ENCODE measurements around the gene WNK4. TPM values are rescaled to one million over a fixed set of nuclear protein-coding genes. Genes with fewer than 3 reads are reported as not detected.
A peak's percentile ranks its signal among the peaks of the same experiment; 100 is the strongest.

Gene WNK4
- total RNA-seq, 4 donors from 2014 or later = 0.40 to 14.7 (median 3.9) TPM

DNA sequence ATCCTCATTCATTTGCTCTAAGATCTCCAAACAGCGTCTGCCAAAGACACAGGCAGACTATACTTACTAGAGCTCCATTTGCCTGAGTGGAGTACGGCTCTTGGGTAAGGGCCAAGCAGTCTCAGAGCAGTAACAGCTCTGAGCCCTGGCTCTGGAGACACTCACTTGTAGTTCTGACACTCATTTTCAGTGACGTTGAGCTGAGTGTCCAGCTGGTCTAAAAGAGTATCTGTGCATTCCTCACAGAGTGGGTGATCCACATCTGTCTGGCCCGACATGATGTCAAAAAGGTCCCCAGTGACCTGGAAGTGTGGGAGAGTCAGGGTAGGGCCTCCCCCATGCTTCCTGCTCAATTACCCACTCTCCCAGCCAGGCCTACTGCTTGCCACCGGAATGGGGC lies 38.0 kb downstream of the WNK4 start:
- no peaks in the 10 kb centered on the region for H3K27me3 ChIP-seq
- no peaks in the 10 kb centered on the region for H3K9me3 ChIP-seq
- H3K27ac ChIP-seq = no peak overlapping the region
- DNase-seq = no peak
- intact Hi-C loops (cut with DNase I) = loop anchor here (10.0 kb wide), 1 partner anchor 104 kb away; no protein-coding TSS in a partner anchor
- WGBS, 2 donors = 85 to 89% methylated on average over 3 to 4 of the region's 5 CpGs
- no peak for TF ChIP-seq POLR2A (IDR thresholded peaks at IDR 0.05)
- TF ChIP-seq CTCF (IDR thresholded peaks at IDR 0.05) = no peak
- H3K4me1 ChIP-seq = peaks cover 8 to 16% (median 11%) of the 10 kb centered on the region in 3 donors
- H3K36me3 ChIP-seq = peaks cover 18 to 94% (median 38%) of the 10 kb centered on the region in 3 donors
- H3K4me3 ChIP-seq = no peak overlapping the region

- H3K4me1 ChIP-seq = peaks cover 16 to 26% (median 19%) of the 10 kb centered on the region in 3 donors
- H3K36me3 ChIP-seq = peaks cover 12 to 78% (median 35%) of the 10 kb centered on the region in 3 donors
- no peak for DNase-seq
- no peaks in the 10 kb centered on the region for H3K9me3 ChIP-seq
- 23 to 33% methylated on average over 2 of the region's 2 CpGs for WGBS, 2 donors
- H3K4me3 ChIP-seq = no peak overlapping the region
- intact Hi-C loops (cut with DNase I) = loop anchor here (10.0 kb wide), 1 partner anchor 105 kb away; no protein-coding TSS in a partner anchor
- TF ChIP-seq POLR2A (IDR thresholded peaks at IDR 0.05) (no peak), CTCF (IDR thresholded peaks at IDR 0.05) (peak; percentile 32 to 59 (median 45))
- no peaks in the 10 kb centered on the region for H3K27me3 ChIP-seq
- H3K27ac ChIP-seq = no peak overlapping the region
These were observed 39.6 kb downstream of the WNK4 start for GRCh38 chr17:42819939-42820535.

GRCh38 chr17:42821176-42821575 lies 40.8 kb downstream of the WNK4 start:
- TF ChIP-seq CTCF (IDR thresholded peaks at IDR 0.05) (no peak), POLR2A (IDR thresholded peaks at IDR 0.05) (no peak)
- Histone ChIP-seq H3K9me3 (no peaks in the 10 kb centered on the region), H3K27ac (no peak overlapping the region), H3K36me3 (peaks cover 10 to 66% (median 35%) of the 10 kb centered on the region in 3 donors), H3K27me3 (no peaks in the 10 kb centered on the region), H3K4me3 (no peak overlapping the region), H3K4me1 (peaks cover 16 to 26% (median 19%) of the 10 kb centered on the region in 3 donors)
- WGBS, 2 donors = 83 to 84% methylated on average over 7 of the region's 7 CpGs
- intact Hi-C loops (cut with DNase I) = no loop called here
- no peak for DNase-seq

DNA sequence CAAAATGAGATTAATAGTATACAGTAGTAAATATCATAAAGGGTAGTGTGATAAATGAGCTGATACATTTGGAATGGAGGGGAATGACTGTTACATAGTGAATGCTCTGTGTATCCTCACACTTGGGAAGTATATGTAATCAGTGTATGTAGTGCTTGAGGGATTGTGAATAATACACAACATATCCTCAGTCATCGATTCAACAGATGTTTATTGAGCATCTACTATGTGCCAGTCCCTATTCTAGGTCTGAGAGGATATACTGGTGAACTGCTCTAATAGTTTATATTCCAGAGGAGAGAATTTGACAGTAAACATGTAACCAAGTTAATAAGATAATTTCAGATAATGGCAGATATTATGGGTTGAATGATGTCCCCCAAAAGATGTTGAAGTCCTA lies 47.1 kb downstream of the WNK4 start:
- Histone ChIP-seq H3K4me3 (no peak overlapping the region), H3K27me3 (no peaks in the 10 kb centered on the region), H3K27ac (no peak overlapping the region), H3K4me1 (peaks cover 16 to 24% (median 20%) of the 10 kb centered on the region in 3 donors), H3K9me3 (no peaks in the 10 kb centered on the region), H3K36me3 (peaks cover 0 to 3% (median 0%) of the 10 kb centered on the region in 3 donors)
- DNase-seq = no peak
- TF ChIP-seq CTCF (IDR thresholded peaks at IDR 0.05) (no peak), POLR2A (IDR thresholded peaks at IDR 0.05) (no peak)
- intact Hi-C loops (cut with DNase I) = no loop called here
- WGBS, 2 donors = 90% methylated on average over 1 of the region's 1 CpG

- Histone ChIP-seq H3K4me1 (peaks cover 0 to 31% (median 16%) of the 10 kb centered on the region in 3 donors), H3K27me3 (no peaks in the 10 kb centered on the region), H3K4me3 (no peak overlapping the region), H3K36me3 (peaks cover 0 to 12% (median 0%) of the 10 kb centered on the region in 3 donors), H3K27ac (no peak overlapping the region), H3K9me3 (no peaks in the 10 kb centered on the region)
- intact Hi-C loops (cut with DNase I) = no loop called here
- TF ChIP-seq CTCF (IDR thresholded peaks at IDR 0.05) = no peak
- no peak for TF ChIP-seq POLR2A (IDR thresholded peaks at IDR 0.05)
- DNase-seq = no peak
These were observed 50.6 kb downstream of the WNK4 start for GRCh38 chr17:42830971-42831370.
